Stimulated activated CD4-positive, alpha-beta T cell treated with anti-CD3 and anti-CD28 coated beads, Interleukin-12 subunit alpha, Interleukin-12 subunit beta, amount 100 ng/mL, for 4 hours (primary cell): ENCODE results near the gene FTO.

ENCODE experiments used
- DNase-seq: peaks from one replicate; pipeline ENCODE4 v3.0.0-alpha.2; 2020

The FTO gene

DNA sequence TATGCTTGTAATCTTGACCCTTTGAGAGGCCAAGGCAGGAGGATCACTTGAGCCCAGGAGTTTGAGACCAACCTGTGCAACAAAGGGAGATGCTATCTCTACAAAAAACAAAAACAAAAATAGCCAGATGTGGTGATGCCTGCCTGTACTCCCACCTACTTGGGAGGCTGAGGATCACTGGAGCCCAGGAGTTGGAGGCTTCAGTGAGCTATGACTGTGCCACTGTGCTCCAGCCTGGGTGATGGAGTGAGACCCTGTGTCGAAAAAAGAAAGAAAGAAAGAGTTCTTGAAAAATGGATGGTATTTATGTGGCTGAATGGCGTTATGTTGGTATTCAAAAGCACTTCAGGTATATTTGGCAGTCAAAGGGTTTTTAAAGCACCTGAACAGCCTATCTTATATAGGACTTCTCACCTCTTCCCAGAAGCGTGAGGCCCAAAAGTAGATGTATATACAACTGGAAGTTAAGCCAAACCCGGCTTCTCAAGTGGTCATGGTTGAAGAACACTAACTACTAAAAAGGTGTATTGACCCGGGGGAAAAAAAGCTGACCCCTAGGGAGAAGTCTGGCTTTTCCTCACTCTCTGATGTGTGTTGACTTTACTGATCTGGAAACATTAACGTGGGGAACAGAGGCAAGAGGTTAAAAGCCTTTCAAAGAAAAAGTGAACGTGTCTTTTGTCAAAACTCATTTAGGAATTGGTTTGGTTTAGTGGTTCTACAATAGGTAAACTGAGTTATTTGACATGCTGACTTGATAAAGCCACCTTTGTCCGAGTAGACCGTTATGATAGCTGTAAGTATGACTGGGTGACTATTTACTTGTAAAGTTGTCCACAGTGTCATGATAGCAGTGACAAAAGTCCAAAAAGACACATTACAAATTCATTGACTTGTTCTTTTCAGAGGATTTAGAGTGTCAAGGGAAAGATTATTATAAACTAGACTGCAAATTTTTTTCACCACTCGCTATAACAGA is 399.2 kb downstream of the FTO start:
- no peak for DNase-seq

DNA sequence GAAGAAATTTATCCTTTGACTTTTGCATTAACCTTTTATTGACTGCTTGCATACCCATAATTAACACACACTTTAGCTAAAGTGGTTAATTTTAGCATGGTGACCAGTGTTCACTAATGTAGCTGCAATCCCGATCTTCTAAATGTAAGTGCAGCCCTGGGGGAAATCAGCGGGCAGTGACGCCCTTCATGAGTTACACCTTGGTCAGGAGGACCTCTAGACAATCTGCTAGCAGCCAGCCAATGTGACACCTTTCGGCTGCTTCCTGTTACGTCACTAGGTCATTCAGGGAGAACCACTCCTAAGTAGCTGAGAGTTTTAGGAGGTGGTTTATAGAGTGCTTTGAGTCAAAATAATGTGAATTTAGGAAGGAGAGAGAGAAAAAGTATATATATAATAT is 402.1 kb downstream of the FTO start:
- no peak for DNase-seq

DNA sequence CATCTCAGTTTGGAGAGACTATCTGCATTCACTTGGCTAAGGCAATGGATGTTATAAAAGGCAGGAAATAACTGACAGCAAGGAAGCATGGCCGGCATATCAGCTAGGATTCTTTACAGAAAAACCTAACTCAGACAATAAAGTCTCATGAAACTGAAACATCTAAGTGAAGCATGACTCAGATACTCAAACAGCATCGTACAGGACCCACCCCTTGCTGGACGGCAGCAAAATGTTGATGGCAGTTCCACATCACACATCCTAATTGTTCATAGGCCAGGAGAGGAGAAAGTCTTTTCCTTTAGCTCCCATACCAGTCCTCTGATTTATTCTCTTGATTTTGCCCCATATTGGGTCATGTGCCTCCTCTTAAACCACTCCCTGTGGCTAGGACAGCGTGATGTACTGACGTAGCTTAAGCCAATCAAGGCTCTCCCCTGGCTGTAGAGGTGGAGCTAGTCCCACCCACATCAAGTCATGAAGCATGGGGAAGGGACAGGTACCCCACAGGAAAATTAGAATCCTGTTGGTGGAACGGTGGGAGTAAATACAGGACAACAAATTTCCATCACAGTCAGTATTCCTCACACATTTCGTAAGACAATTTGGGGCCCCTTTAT is 403.7 kb downstream of the FTO start:
- DNase-seq, result no peak

DNA sequence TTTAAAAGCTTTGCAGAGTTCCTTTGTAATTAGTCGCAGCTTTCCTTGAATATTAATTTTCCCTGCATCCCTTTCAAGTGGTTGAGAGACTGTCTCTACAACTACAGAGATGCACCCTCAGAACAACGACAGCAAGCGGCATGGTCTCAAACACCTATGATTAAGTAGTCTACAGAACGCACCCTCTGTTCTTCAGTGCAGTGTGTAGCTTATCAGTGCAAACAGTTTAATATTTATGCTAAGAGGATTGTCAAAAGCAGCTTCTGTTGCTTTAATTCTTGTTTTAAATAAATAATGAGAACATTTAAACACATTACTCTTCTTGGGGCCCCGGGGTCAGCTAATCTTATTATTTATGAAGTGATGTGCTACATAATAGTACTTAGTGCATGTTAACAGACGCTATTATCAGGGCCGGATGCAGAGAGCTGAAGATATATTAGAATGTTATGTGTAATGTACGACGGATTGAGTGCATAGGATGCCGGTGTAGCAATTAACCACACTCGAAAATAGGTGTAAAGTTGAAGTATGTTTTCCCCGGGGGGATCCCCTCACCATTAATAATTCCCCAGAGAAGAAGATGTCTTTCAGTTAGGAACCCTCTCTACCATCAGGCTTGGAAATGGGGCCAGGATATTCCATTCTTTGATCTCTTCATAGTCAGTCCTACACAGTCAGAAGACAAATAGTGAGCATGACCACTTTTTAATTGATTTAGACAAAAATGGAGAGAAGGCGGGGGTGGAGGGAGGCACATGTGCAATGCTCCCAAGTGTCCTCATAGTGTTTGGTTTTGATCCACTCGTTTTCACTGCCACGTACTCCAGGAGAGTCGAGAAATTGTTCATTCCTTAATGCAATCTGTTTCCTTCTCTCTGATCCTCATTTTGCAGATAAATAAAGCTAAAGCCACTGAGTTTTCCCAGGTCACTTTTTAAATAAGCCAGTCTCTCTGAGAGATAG is 406.3 kb downstream of the FTO start:
- no peak for DNase-seq

DNA sequence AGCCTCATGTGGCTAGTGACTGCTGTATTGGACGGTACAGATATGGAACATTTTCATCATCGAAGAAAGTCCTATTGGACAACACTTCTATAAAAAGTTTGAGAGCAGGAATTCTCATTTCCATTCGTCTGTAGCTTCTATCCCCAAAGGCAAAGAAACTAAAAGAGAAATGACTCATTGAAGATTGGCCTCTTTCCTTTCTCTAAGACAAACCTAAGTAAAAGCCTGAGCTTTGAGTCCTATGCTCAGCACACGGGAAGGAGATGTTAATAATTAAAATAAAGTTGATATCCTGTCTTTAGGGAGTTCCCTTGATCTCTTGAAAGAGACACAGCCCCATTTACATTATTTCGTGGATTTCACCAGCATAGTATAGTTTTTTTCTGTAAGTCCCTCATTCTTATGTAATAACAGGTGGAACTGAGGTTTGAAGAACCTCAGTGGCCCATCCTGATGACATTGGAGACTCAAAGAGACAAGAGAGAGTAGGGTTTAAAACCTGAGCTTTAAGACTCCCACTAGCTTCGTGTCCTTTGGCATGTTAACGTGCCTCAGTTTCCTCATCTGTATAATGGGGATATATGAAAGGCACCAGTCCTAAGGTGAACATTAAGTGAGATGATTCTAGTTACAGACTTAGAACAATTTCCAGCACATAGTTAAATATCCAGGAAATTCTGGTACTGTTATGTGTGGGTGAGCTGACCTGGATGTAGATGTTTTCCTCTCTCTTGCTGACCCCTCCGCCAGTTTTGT is 408.7 kb downstream of the FTO start:
- no peak for DNase-seq

DNA sequence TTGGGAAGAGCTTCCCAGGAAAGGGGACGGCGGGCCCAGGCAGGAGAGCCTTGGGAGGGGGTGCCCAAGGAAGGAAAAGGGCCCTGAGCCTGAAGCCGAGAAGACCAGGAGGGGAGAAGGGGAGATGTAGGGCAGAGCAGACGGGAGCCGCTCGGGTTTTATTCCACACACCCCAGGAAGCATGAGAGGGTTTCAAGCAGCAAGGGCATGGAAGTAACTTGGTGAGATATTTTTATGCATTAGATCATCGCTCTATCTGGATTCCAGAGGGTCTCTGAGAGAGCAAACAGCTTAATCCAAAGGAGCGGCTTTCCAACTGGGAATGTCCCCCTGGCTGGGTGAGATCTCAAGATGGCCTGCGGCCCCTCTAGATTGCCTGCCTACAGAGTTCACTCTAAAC is 411.6 kb downstream of the FTO start:
- DNase-seq, result no peak

DNA sequence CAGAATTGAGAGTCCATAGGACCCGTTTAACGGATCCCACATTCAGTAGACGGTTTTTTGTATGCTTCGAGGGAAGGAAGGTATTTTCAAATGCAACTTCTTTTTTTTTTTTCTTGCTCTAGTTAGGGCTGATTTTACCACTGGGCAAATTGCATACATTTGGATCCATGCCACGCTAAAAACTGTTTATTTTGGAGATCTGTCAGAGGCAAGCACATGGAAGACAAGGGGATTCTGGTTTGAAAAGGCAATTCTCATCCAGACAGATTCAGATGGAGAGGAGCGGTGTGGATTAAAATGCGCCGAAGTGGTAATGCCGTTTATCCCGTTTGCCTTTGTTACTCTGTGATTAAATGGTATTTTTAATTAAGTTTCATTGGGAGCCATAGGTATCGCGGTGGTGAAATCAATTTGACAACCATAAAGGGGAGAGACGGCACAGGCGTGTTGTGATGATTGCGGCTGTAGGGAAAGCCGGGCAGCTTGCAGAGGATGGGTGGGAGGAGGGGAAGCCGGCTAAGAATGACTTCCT is 412.2 kb downstream of the FTO start:
- no peak for DNase-seq

DNA sequence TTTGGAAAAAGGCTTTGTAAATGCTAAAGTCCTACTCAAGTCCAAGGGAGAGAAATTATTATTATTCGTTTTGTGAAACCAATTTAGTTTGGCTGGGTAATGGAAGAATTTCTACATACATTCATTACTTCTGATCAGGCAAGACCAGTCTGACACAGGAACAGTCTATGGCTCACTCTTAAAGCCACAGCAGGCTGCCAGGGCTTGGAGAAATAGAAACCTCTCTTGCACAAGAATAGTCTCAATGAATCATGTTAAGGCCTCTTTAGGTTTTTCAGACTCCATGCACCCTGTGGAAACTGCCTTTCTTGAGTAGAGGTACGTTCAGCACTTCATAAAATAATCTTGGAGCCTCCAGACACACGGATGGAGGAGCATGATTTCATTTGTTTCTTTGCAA is 414.9 kb downstream of the FTO start:
- DNase-seq, result no peak

DNA sequence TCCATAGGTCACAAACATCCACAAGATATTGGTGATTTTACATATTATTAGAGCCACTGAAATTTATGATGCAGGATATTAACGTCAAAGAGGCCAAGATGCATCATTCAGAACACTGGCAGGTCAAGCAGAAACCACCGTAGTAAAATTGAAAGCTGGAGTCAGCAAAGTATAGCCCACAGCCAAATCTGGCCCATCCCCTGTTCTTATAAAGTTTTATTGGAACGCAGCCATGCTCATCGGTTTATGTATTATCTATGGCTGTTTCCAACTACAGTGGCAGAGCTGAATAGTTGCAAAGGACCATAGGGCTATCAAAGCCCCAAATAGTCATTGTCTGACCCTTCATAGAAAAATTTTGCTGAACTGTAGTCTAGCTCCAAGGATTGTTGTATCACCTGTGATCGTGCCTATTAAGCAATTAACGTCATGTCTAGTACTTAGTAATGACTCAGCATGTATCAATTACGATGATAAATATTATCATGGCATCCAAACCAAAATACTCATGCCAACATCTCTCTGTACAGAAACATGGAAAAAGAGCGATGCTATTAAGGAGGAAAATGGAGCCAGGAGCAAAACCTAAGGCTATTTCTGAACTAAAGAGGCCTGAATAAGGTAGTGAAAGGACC is 417.0 kb downstream of the FTO start:
- DNase-seq, result no peak

DNA sequence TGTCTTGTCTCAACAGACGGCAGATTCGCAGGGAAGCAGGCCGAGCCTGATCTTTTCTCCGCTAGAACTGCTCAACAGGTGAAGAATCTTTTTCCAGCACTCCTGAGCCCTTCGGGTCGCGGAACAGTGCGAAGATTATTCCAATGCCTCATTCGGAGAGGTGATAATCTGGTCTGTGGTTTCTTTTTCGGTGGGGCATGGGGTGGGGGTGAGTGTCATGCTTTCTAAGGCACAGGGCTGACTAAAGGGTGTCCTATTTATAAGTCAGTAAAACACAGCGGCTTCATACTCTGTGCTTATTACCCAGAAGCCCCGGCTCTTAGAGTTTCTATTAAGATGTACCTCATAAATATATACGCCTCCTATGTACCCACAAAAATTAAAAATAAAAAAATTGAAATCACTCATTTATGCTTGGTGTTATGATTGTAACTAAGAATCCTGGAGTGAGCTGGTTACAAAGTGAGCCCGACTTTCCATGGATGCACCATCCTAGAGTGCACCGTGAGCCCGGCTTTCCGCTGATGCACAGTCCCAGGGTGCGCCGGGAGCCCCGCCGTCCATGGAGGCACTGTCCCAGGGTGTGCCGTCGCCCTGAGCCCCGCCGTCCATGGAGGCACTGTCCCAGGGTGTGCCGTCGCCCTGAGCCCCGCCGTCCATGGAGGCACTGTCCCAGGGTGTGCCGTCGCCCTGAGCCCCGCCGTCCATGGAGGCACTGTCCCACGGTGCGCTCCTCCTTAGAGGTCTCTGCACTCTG is 417.8 kb downstream of the FTO start:
- no peak for DNase-seq

DNA sequence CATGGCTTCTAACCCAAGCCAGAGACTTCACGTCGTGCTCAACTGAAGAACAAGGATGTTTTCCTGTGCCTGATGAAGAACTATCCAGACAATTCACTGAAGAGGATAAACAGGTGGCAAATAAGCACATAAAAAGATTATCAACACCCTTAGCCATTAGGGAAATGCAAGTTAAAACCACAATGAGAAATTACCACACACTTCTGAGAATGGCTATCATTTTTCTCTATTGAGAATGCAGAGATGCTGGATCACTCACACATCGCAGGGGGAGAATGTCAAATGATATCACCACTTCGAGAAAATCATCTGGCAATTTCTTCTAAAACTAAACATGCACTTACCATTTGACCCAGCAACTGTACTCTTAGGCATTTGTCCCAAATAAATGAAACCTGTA is 419.8 kb downstream of the FTO start:
- no peak for DNase-seq

DNA sequence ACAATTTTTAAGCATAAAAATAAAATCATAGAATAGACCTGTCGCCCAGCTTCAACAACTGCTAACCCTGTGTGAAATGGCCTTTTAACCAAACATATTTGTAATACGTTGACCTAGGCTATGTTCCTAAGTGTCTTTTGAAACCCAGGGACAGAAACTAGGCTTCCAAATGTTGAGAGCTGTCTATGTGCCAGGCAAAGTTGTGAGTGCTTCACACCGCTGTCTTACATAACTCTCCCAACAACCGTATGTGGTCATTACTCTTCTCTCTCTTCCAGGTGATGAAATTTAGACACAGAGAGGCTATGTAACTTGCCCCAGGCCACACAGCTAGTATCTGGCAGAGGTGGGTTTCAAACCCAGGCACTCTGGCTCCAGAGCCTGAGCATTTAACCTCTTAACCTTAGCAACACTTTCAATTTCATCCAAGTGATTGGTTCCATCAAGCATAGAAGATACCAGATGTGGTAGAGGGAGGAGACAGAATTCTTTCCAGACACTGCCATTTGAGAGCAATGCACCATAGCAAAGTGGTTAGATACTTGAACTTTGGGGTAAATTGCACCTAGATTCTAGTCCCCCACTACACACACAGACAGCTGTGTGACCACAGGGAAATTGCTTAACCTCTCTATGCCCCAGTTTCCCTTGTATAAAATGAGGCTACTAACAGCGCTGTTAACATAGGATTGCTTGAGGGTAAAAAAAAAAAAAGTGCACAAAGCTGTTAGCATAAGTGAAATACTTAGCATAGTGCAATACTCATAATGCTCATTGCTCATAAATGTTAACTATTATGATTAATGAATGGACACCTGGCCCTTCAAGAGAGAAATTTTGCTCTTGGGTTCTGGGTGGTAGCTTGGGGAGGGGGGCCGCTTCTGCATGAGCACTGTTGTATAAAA is 422.0 kb downstream of the FTO start:
- no peak for DNase-seq

DNA sequence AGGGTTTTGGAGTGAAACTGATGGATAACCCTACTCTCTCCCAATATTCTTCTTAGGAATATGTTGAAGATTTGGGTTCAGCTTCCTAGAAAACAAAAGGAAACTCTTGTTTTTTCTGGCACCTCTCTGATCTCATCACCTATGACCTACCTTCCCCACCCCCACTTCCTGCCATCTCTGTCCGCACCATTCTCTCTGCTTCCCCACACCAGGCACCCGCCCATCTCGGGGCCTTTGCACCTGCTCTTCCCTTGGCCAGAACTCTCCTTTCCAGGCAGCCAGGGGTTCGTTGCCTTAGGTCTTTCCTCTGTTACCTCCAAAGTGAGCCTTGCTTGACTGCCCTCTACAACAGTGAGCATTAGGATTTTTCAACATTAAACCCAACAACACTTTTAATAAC is 423.0 kb downstream of the FTO start:
- DNase-seq, result no peak

DNA sequence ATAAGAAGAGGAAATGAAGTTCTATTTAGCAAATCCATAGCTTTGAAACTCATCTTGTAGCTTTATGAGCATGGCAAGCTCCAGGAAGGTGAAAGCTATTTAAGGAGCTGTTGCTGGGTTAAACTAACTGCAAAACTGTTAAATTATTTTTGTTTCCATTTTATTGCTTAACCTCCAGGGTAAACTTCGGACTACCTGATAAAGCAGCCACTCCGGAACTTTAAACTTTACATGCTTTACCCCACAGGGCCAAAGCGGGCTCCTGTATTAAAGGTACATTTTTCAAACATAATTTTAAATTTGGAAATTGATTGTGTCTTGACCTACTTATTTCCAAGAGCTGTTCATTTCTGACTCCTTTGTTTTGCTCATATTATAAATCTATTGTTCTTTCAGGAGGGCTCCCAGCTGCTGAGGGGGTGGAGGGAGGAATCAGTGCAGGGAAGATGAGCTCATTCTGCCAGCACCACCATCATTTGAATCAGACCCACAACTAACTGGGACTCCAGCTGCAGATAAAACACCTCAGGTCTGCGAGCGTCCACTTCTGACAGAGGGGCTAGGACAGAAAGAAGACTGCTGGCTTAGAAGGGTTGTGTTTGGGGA is 424.8 kb downstream of the FTO start:
- DNase-seq, result no peak

DNA sequence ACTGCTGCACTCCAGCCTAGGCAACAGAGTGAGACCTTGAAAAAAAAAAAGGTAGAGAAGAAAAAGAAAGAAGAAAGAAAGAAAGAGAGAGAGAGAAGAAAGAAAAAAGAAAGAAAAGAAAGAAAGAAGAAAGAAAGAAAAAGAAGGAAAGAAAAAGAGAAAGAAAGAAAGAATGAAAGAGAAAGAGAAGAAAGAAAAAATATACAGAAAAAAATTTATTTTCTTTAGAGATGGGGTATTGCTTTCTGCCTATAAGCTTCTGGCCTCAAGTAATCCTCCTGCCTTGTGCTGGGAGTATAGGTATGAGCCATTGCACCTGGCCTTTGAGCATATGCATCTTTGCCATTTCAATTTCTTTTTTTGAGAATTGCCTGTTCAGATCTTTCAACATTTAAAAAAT is 425.9 kb downstream of the FTO start:
- DNase-seq, result no peak

DNA sequence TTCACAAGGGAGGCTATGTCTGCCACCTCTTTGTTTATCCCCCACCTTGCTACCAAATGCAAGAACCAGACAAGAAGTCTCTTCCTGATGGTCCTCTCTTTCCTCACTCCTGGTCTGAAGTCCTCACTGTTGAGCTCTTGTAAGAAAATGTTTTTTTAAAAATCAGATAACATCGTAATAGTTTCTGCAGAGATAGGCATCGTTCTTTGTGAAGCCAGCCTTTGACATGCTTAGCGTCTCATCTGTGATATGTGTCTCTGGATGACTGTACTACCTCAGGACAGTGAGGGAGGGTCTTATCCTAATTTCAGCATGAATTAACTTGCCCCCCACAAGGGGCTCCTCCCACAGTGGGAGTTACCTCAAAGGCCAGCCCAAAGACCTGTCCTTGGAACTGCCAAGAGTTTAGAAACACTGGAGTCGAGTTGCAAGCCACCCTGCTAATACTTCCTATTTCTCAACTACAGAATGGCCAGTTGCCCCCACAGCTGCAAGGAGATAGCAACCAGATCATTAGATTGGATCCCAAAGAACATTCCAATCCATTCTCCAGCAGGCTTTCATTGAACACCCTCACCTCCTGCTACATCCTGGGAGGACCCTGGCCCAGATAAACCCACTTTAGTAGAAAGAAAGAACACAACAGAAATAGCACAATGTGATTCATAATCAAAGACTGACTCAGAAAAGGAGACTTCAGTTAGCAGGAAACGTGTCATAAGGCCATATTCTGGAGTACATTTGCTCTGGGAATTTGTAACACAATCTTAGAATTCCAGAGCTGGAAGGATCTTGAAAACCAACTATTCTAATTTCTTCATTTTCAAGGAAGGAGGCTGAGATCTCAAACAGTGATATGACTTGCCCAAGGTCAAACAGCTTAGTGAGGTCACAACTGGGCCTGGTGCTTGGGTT is 431.7 kb downstream of the FTO start:
- no peak for DNase-seq

DNA sequence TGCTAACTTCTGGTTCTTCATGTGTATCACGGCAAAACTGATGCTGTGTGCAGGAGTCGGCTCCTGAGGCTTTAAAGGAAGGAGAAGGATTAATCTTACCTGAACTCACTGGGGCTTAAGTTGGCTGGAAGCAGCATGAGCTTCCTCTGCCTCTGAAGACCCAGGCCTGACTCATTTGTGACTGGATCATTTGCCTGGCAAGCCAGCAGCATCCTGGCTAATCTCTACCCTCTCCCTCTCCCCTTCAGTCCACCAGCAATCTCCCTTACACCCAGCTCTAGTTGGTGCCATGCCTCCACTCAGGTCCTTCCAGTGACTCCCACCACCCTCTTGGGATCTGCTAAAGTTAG is 432.3 kb downstream of the FTO start:
- DNase-seq, result no peak

DNA sequence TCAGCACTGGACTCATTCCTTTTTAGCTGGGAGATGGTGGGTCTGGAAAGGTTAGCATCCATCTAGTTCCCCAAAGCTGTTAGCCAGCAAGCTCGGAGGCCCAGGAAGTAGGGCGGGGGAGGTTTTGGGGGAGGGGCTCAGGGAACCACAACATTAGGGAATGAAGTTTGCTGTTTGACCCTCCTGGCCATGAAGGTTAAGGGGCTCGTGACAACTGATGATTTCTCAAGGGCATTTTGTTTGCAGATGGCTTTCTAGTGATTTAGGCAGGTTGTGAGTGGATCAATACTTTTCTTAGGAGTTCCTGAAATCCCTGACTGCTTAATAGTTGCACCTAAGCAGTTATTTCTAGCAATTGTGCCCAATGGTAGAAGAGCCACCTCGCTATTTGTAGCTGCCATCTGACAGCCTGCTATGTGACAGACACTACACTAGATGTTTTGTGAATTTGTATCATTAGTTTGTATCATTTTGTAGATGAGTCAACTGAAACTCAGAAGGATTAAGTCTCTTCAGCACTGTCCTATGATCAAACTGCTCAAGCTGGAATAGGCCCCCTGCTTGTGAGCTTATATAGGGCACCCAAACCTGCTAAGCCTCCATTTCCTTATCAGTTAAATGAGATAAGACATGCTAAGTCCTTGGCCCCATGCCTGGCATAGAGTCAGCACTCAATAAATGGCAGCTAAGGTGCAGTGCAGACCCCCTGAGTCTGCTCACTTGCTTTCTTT is 436.3 kb downstream of the FTO start:
- no peak for DNase-seq
